Measurements from ENCODE around the gene STRIP2. TPM values are rescaled to one million over a fixed set of nuclear protein-coding genes. Genes with fewer than 3 reads are reported as not detected.

STRIP2 gene
- polyA plus RNA-seq, 1 donor from 2014 or later, result 7.4 TPM

DNA sequence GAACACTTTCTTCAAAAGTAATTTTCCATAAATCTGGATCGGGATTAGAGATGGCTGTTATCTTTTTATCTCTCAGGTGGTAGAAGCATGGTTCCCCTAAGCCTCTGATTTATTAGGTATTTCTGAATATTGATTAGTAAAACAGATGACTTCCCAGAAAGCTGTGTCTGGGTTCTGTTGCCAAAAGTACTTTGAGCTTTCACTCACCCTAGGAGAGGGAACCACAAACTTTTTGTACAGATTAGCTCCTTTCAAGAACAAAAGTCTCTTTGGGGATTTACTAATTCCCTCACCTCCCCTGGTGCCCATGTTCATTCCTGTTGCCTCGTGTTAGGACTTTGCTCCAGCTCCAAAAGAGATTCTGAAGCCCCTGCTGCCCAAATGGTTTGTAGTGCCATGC is 46.7 kb upstream of the STRIP2 start:
- Histone ChIP-seq H3K9me3 (ENCODE audit: low read length) (no peaks in the 10 kb centered on the region), H4K20me1 (ENCODE audit: insufficient read depth) (no peaks in the 10 kb centered on the region), H3K27me3 (ENCODE audit: insufficient read depth, low read depth, low read length) (no peaks in the 10 kb centered on the region), H3K79me2 (replicated peaks; ENCODE audit: insufficient read depth, low read length) (no peaks in the 10 kb centered on the region), H3K4me3 (ENCODE audit: low read length) (no peak overlapping the region), H2AFZ (ENCODE audit: low read depth, low read length) (no peak overlapping the region), H3K9ac (ENCODE audit: low read length) (no peak overlapping the region), H3K9me2 (ENCODE audit: insufficient read depth, low read length) (no peaks in the 10 kb centered on the region), H3K27ac (ENCODE audit: low read length) (no peak overlapping the region), H3K36me3 (ENCODE audit: insufficient read depth, low read length) (peaks cover 9% of the 10 kb centered on the region), H3F3A (ENCODE audit: insufficient read depth, low read length, poor library complexity, severe bottlenecking) (no peaks in the 10 kb centered on the region), H3K4me2 (ENCODE audit: low read length) (no peak overlapping the region)
- TF ChIP-seq, protein P1, sequence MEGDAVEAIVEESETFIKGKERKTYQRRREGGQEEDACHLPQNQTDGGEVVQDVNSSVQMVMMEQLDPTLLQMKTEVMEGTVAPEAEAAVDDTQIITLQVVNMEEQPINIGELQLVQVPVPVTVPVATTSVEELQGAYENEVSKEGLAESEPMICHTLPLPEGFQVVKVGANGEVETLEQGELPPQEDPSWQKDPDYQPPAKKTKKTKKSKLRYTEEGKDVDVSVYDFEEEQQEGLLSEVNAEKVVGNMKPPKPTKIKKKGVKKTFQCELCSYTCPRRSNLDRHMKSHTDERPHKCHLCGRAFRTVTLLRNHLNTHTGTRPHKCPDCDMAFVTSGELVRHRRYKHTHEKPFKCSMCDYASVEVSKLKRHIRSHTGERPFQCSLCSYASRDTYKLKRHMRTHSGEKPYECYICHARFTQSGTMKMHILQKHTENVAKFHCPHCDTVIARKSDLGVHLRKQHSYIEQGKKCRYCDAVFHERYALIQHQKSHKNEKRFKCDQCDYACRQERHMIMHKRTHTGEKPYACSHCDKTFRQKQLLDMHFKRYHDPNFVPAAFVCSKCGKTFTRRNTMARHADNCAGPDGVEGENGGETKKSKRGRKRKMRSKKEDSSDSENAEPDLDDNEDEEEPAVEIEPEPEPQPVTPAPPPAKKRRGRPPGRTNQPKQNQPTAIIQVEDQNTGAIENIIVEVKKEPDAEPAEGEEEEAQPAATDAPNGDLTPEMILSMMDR (IDR thresholded peaks at IDR 0.05; ENCODE audit: poor library complexity, severe bottlenecking), result no peak
- no peak for TF ChIP-seq POLR2AphosphoS5 (IDR thresholded peaks at IDR 0.05)
- no peak for TF ChIP-seq TAF1 (IDR thresholded peaks at IDR 0.05; ENCODE audit: low read depth)
- TF ChIP-seq REST (IDR thresholded peaks at IDR 0.05; ENCODE audit: borderline replicate concordance), result no peak
- no peak for TF ChIP-seq EP300 (conservative IDR thresholded peaks at IDR 0.05; ENCODE audit: poor library complexity, severe bottlenecking)
- TF ChIP-seq EZH2 (IDR thresholded peaks at IDR 0.05; ENCODE audit: borderline replicate concordance, insufficient read depth, low read length, poor library complexity, severe bottlenecking), result no peak
- no peak for TF ChIP-seq MXI1 (conservative IDR thresholded peaks at IDR 0.05; ENCODE audit: poor library complexity, severe bottlenecking)
- TF ChIP-seq RAD21 (conservative IDR thresholded peaks at IDR 0.05), result no peak
- no peak for TF ChIP-seq SMC3 (conservative IDR thresholded peaks at IDR 0.05; ENCODE audit: poor library complexity)

DNA sequence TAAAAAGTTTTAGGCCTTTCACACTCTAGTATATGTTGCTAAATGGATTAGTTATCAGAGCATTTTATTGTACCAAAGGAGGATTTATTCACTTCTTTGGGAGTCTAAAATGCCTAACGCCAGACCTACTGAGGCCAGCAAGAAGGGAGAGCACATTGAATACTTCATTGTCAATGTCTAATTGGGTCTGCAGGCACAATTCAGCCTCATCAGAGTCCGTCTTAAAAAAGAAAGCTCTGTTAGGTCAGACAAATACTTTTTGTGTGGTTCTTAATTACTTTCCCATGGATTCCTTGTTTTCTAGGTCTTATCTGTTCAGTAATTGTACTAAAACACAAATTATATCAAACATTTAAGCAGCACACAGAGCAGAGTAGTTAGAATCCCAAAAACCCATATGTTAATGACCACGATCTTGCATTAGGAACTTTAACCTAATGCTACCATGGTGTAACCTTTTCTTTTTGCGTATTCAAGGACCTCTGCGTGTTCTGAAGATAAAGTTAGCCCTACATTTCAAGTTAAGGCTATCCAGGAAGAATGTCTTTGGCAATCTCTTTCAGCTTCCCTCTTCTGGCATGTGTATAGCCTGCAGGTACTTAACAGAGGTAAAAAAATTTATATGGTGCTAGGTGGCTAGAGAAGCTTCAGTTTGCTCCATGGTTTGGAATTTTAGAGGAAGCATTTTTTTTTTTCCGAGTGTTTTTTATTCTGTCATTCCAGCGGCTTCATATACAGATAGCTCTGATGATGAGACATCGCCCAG is 45.7 kb upstream of the STRIP2 start:
- Histone ChIP-seq H3K9me2 (ENCODE audit: insufficient read depth, low read length) (no peaks in the 10 kb centered on the region), H3K27ac (ENCODE audit: low read length) (no peak overlapping the region), H3K4me3 (ENCODE audit: low read length) (no peak overlapping the region), H3K9ac (ENCODE audit: low read length) (no peak overlapping the region), H2AFZ (ENCODE audit: low read depth, low read length) (no peak overlapping the region), H4K20me1 (ENCODE audit: insufficient read depth) (no peaks in the 10 kb centered on the region), H3F3A (ENCODE audit: insufficient read depth, low read length, poor library complexity, severe bottlenecking) (no peaks in the 10 kb centered on the region), H3K9me3 (ENCODE audit: low read length) (no peaks in the 10 kb centered on the region), H3K36me3 (ENCODE audit: insufficient read depth, low read length) (peaks cover 9% of the 10 kb centered on the region), H3K79me2 (replicated peaks; ENCODE audit: insufficient read depth, low read length) (no peaks in the 10 kb centered on the region), H3K4me2 (ENCODE audit: low read length) (no peak overlapping the region), H3K27me3 (ENCODE audit: insufficient read depth, low read depth, low read length) (no peaks in the 10 kb centered on the region)
- no peak for TF ChIP-seq SMC3 (conservative IDR thresholded peaks at IDR 0.05; ENCODE audit: poor library complexity)
- no peak for TF ChIP-seq REST (IDR thresholded peaks at IDR 0.05; ENCODE audit: borderline replicate concordance)
- TF ChIP-seq, protein P1 (IDR thresholded peaks at IDR 0.05; ENCODE audit: poor library complexity, severe bottlenecking), result no peak
- TF ChIP-seq MXI1 (conservative IDR thresholded peaks at IDR 0.05; ENCODE audit: poor library complexity, severe bottlenecking), result no peak
- no peak for TF ChIP-seq EZH2 (IDR thresholded peaks at IDR 0.05; ENCODE audit: borderline replicate concordance, insufficient read depth, low read length, poor library complexity, severe bottlenecking)

Data from neural cell (in vitro differentiated cells).